Cardiac fibroblast (primary cell): ENCODE measurements around the gene USH1C.

Experiments used
- DNase-seq, 2 donors: peaks; one replicate each; pipeline versions ENCODE4 v3.0.0 to v3.0.0-alpha.2; 2010; ENCODE audit warnings: low read depth in 2 of 2
- H3K4me3 ChIP-seq, 2 donors: replicated peaks in 1 of 2; 1 replicate in 1 of 2; 2 replicates in 1 of 2; pipeline ENCODE4 v1.5.1; 2011; ENCODE audit warnings: low read depth in 2 of 2, low read length in 2 of 2, mild to moderate bottlenecking in 2 of 2, moderate library complexity in 1 of 2
- TF ChIP-seq, protein P1 (sequence below): IDR thresholded peaks from one replicate; pipeline ENCODE4 v1.5.1; 2011; ENCODE audit warnings: low read depth, mild to moderate bottlenecking, low read length, inconsistent platforms

The USH1C gene

DNA sequence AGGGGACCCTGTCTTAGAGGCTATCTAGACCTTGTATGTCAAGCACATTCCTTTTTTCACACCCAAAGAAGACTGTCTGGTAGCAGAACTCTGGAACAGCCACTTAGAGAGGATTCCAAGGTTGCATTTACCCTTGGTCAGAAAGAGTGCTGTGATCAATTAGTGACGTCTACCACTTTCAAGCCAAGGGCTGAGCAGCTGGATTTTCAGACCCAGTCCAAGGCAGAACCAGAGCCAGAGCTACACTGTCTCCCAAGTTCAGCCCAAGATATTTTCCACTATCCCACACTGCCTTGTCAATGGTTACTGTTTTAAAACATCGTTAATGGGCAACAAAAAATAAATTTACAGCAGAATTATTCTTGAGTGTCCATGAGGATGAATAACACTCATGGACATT, 91.5 kb downstream of the USH1C start:
- no peak overlapping the region for H3K4me3 ChIP-seq
- no peak for DNase-seq
- TF ChIP-seq, protein P1, sequence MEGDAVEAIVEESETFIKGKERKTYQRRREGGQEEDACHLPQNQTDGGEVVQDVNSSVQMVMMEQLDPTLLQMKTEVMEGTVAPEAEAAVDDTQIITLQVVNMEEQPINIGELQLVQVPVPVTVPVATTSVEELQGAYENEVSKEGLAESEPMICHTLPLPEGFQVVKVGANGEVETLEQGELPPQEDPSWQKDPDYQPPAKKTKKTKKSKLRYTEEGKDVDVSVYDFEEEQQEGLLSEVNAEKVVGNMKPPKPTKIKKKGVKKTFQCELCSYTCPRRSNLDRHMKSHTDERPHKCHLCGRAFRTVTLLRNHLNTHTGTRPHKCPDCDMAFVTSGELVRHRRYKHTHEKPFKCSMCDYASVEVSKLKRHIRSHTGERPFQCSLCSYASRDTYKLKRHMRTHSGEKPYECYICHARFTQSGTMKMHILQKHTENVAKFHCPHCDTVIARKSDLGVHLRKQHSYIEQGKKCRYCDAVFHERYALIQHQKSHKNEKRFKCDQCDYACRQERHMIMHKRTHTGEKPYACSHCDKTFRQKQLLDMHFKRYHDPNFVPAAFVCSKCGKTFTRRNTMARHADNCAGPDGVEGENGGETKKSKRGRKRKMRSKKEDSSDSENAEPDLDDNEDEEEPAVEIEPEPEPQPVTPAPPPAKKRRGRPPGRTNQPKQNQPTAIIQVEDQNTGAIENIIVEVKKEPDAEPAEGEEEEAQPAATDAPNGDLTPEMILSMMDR: no peak

DNA sequence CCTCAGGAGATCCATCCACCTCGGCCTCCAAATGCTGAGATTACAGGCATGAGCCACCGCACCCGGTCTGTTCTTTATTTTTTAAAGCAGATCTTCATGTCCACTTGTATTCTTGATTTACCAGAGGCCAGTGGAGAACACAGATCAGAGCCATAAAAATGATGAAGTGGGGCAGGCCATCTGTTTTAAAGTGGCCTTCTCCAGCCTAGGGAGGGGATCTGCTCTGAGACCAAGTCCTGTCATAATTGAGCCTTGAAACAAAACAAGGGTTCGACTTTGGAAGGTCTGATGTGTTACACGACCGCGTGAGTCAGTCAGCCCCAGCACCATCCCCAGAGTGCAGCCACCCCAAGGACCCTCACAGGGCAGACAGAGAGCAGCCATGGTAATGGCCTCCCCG, 95.1 kb downstream of the USH1C start:
- no peak overlapping the region for H3K4me3 ChIP-seq
- TF ChIP-seq, protein P1: no peak
- no peak for DNase-seq

DNA sequence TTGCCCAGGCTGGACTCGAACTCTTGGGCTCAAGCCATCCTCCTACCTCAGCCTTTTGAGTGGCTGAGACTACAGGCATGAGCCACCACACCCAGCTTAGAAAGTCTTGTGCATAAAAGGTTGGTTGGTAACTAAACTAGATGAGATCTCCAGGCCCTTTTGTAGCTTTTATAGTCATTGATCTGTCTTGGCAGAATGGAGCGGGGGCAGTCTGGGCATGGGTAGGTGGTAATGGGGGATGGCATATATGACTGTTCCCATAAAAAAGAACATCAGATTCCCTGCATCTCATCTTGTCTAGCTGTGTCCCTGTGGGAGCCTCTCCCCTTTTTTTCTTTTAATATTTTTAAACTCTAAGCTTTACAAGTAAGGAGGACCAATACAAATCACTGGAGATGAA, 97.7 kb downstream of the USH1C start:
- TF ChIP-seq, protein P1: no peak
- DNase-seq: no peak

DNA sequence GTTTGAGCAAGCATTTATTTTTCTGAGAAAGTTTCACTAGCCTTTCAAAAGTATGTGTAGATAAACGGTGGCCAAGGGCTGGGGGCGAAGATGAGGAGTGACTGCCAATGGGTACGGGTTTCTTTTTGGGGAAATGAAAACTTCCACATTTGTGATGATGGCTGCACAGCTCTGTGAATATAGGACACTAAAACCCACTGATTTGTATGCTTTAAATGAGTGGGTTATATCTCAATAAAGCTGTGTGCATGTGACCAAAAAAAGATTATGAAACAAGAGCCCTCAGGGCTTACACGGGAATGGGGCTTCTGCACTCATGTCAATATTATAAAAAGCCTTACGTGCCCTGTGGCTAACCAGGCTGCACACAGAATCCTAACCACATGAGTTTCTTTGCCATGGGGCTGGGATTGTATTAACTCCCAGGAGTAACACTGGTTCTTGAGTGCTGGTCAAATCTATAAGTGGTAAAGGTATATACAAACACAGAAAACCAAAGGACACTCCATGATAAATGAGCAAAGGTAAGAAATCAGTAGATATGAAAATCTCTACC, 98.9 kb downstream of the USH1C start:
- H3K4me3 ChIP-seq: no peak overlapping the region
- DNase-seq: no peak
- TF ChIP-seq, protein P1: no peak

More for the DNA sequence above, 97.7 kb downstream of the USH1C start:
- no peak overlapping the region for H3K4me3 ChIP-seq

DNA sequence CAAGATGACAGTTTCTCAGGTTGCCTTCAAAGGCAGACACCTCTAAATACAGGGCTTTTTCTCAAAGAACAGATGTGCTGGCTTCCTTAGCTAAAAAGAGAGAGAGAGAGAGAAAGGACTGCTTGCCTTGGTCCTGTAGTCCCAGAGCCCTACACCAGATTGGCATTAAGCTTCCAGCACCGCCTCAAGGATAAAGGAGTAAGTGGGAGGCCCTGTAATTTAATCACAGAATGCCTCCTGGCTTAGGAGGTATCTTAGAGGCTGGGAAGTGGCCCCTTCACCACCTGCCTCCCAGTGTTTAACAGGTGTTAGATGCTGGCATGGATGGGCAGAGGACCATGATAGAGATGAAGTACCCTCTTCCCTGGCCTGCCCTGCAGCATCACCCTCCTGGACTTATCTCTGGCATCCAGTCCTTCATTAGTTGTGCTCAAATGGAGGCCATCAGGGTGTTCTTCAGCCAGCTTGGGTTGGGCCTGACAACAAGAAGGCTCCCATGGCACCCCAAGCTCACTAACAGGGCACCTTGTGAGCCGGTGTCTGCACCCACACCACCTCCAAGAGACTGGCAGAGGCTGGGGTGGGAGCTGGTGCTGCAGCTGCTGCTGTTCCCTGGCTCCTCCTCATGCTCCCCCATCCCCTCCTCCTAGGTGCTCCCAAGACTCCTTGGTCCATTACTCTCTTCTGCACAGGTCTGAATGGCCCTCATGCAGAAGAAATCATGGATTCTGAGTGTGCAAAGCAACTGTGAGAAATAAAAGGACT, 100.1 kb downstream of the USH1C start:
- TF ChIP-seq, protein P1: no peak
- no peak overlapping the region for H3K4me3 ChIP-seq
- no peak for DNase-seq
